GM12801 (cell line): ENCODE measurements around the gene AEBP1.

Experiments used
- CTCF ChIP-seq: IDR thresholded peaks from one replicate; pipeline ENCODE4 v1.5.1; 2011; ENCODE audit warnings: control low read depth; ENCODE audit not compliant: insufficient read length; ENCODE audit errors: extremely low read depth

The AEBP1 gene

GRCh38 chr7:44099669-44100068, 4.5 kb upstream of the AEBP1 start:
- TF ChIP-seq CTCF: no peak

- no peak for TF ChIP-seq CTCF
These were observed 3.5 kb upstream of the AEBP1 start for GRCh38 chr7:44100458-44101302.

- no peak for TF ChIP-seq CTCF
These were observed 2.7 kb upstream of the AEBP1 start for GRCh38 chr7:44101303-44101965.

GRCh38 chr7:44101966-44102845, 1.9 kb upstream of the AEBP1 start:
- no peak for TF ChIP-seq CTCF

GRCh38 chr7:44102846-44103565, 1.1 kb upstream of the AEBP1 start:
- TF ChIP-seq CTCF: no peak

- TF ChIP-seq CTCF: no peak
These were observed 601 bp upstream of the AEBP1 start for GRCh38 chr7:44103566-44103922.
